Anterior cingulate cortex (tissue), 58 donors: ENCODE data around the gene PAN3.

ENCODE experiments used
- DNase-seq, 58 donors: peaks; one replicate each; lab custom pipeline; 2025; lab: John Stamatoyannopoulos, UW

Gene PAN3

DNA sequence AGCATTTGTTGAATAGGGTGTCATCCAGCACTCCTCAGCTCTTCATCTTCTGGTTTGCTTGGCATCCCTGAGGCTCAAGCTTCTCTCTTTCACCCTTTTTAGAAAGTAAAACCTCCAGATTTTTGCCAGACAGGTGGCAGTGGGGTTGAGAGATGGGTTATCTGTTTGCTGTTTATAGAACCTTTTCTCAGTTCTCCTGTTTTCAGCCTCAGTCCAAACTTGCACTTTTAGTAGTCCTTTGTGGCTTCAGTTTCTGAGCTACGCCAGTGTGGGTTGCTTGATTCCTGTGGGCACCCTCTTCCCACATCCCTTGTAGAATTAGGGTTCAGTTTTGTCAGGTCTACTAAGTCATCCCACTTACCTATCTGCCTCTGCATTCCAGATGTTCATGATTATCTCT is 147.9 kb downstream of the PAN3 start:
- no peak for DNase-seq

DNA sequence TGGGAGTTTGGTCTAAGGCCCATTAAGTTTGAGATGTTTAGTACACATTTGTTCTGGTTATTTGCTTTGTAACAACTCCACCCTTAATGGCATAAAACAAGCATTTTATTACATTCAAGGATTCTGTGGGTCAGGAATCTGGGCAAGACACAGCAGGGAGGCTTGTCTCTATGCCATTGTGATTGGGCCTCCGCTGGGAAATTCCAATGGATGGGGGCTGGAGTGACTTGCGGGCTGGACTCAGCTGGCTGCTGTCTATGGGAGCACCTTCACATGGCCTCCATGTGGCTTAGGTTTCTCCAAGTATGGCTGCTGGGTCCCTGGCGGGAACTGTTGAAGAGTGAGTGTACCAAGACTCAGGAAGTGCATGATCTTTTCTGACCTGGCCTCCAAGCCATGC is 159.0 kb downstream of the PAN3 start:
- DNase-seq: no peak

DNA sequence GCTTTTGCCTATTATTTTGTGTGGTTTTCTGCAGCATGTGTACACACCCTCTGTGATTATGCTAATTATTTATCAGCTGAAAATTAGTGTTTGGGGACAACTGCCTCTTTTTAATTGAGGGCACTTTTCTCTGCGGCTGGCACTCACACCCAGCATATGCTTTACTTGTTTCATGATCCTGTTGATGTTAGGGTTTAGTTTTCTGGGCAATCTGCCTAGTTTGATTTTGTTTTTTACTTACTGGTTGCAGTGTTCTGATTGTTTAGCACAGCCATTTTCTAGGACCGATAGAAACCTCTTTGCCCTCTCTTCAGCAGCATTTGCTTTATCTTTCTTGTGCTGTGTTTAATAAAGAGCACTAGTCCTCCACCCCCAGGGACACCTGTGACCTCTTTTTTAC is 161.6 kb downstream of the PAN3 start:
- no peak for DNase-seq

DNA sequence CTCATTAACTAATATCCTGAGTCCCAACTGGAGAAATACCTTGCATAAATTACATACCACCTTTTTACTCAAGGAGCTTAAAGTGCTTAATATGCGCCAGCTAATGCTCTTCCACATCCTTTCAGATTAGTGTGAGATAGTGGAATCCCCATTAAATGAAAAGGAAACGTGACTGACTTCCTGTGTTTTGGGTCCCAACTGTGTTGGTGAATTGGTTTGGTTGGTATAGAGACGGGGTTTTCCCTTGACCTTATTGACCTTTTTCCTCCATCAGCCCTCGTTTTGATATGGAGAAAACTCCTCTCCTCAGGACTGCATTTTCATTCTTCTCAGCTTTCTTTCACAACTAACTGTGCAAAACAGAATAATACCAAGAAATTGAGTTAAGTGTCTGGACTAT is 163.5 kb downstream of the PAN3 start:
- DNase-seq: no peak

DNA sequence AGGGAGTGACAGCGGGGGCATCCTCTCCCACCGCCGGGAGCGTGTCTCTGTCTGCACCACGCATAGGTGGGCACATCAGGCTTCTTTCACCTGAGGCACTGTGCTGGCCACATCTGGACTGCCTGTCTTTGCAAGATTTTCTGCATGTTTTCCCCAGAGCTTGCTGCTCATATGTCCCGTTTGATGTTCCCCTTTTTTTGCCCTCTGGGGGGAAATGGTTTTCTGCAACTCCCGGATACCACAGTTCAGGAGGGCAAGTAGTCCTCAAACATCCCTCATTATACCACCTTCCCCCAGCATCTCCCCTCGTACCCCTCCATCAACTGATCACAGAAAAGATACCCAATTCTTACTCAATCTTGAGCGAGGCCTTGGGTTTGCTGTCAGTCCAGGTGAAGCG is 168.0 kb downstream of the PAN3 start:
- DNase-seq: no peak

DNA sequence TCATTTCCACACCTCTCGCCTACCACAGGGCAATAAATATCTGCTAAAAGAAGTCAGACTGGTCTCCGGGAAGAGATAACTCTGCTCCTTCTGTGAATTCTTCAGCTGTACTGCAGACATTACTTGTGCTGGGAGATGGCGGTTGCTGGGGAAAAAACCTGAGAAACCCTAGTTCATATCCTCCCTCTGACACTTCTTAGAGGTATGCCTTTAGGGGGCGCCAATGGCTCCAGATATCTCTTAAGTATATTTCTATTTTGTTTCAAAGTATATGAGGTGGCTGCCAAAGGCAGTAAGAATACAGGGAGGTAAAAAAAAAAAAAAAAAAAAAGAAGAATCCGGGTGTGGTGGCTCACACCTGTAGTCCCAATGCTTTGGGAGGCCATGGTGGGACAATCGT is 175.2 kb downstream of the PAN3 start:
- no peak for DNase-seq

DNA sequence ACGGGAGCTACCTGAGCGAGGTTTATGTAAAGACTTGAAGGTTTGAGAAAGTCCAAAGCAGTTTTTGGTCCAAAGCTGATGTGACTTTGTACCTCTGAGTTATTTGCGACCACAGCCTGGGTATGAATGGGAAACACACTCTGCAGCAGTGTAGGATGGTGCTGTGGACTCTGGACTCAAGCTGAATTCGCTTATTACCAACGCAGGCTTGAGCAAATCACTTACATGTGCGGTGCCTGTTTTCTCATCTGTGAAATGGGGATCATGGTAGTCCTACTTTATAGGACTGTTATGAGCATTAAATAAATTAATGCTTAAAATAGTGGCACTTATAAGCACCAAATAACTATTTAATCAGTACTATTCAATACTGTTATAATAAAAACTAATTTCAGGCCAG is 176.5 kb downstream of the PAN3 start:
- no peak for DNase-seq

DNA sequence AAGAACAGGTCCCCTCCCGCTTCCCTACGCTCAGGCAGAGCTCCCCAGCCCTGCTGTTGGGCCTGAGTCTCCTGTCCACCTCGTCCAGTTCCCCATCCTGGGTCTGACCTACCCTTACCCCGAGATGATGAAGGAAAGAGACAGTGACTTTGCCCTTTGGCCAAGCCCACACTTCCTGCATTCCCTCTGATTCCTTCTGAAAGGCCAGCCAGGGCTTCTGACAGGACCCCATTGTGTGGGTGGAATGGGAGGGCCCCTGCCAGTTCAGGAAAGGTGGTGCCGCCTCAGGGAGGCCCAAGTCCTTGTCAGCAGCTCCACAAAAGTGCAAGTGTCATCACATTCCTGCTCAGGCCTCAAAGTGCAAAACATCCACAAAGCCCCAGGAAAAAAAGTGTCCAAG is 177.8 kb downstream of the PAN3 start:
- DNase-seq: no peak

DNA sequence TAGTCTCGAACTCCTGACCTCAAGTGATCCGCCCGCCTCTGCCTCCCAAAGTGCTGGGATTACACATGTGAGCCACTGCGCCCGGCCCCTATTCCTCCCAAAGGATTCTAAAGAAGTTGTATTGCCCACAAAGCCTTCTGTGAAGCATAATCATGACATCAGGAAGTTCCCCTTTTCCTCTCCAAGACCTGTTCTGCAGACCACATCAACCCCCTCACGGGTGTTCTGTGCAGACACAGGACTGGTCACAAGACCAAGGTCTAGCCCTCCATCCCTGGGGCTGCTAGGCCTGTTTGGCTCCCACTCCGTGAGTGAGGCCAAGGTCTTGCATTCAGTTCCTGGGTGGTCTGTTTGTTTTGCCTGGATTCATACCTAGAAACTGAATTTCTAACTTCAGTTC is 178.5 kb downstream of the PAN3 start:
- DNase-seq: no peak

DNA sequence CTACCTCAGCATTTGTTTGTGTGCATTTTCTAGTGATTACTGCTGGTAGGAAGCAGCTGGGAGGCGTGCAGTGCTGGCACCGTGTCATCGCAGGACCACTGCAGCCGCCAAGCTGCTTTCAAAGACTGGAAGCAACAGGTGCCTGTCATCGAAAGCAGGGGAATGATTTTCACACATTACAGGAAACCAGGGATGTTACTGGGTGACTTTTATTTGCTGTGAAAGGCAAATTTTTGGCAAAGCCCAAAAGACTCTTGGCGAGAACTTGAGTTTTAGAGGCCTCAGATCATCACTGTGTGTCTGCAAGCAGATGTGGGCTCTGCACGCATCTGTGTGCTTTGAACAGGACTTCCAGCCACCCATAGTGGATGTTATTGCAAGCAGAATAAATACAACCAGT is 180.2 kb downstream of the PAN3 start:
- DNase-seq: no peak

DNA sequence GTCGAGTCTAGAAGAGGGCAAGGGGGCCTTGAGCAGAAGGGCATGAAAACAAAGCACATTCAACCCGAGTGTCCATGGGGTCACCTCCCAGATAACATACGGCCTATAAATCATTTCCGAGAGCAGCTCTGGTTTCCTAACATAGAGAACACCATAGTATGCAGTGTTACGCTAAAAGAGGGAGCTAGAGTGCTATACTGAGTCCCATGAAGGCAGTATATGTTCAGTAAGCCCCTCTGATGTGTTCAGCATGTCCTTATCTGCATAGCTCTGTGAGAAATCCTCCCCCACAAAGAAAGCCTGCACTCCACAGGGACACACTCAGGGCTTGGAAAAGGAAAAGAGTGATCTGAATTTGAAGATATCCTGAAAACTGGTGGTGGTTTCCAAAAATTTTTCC is 181.2 kb downstream of the PAN3 start:
- DNase-seq: no peak

DNA sequence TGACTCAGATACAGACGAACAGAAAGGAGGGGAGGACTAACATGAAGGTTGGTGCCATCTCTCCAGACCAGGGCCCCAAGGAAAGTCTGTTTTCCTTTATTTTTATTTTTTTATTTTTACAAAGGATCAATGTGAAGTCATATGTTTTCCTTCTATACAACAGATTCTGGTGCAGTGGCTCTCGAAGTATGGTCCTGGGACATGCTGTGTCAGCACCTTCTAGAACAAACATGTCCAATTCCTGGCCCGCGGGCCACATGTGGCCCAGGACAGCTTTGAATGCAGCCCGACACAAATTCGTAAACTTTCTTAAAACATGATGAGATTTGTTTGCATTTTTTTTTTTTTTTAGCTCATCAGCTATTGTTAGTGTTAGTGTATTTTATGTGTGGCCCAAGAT is 181.9 kb downstream of the PAN3 start:
- no peak for DNase-seq

DNA sequence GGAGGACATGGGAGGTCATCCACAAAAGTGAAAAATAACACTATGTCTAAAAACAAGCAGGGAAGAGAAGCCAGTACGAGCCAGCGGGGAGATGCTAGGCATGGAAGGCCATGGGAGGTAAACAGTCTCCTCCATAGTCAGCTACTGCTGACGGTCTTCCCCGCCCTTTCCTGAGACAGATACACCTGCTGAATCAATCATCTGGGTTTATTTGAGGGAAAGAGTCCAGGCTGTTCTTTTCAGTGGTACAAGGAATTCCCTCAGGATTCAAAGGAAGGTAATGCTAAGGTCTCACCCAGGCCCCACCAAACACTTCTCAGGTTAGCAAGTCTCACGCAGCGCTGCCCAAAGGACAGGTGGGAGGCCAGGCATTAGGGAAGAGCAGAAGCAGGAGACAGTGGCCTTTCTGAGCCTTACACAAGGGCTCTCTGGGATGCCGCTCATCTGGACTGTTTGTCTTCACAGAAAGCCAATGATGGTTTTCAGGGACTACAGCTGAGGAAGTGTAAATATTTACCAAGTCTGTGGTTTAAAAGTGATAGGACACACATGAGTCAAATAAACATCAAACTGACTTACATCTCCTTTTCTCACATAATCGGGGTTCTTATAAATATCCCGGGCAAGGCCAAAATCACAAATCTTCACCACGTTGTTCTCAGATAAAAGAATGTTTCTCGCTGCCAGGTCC is 182.7 kb downstream of the PAN3 start:
- DNase-seq: no peak

DNA sequence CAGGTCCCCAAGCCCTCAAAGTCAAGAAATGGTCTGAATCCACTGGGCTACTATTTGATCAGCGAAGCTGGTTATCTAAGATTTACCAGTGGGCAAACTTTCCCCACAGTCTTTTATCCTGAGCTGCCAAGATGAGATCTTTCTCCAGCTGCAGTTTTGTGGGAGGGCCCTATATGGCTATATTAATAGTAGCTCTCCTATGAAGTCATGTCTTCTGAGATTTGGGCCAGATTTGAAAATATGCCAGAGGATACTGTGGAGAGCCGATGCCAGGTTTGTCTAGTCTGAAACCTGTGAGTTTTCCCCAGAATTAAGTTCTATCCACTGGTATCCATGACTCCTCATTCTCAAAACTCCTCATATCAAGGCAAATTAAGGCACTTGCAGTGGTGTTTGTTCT is 183.4 kb downstream of the PAN3 start:
- DNase-seq: no peak

DNA sequence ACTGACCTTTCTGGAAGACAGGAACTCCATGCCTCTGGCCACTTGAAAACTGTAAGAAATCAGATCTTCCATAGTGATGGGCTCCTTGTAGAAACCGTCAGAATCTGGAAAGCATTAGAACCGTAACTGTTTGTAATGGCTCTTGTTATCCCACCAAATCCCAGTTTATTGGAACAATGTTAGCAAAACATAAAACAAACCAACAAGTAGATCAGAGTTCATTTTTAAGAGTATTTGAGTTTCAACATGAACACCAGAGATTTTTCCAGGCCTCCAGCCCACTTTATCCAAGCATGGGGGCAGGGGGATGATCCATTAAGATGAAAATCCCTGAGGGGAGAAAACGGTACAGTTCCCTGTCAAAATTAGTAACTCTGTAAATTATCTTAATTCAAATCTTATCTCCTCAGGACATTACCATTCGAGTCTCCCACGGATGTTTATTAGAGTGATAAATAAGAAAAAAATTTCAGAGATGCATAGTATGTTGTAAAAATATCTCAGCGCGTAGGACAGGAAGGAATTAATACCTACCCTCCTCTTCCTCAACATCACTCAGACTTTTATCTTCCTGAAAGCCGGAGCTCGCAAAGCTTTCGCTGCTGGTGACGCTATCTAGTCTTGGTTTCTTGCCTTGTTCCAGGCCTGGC is 184.0 kb downstream of the PAN3 start:
- no peak for DNase-seq

DNA sequence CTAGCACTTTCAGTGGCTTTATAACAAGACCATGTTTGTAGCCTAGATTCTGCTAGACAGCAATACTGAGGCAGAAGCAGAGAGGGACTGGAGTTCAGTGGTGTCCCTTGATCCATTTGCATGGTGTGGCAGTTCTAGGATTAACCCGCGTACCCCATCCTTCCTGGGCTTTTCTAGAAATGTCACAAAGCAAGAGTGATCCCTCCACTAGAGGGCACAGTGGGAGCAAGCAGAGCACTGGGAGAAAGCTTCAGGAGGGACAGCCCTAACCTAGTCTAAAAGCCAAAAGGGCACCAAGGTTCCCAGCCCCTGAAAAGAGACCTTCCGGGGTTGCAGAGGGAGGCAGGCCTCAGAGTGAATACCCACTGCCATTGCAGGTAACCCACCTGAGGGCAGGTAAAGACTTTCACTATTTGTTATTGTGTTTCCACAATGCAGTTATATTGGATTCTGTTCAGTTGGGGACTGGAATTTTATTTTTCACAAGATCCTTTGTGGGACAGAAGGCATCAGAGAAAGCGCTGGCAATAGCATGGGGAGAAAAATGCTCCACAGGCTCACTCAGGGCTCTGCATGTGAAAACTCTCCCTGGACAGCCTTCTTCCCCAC is 185.9 kb downstream of the PAN3 start:
- DNase-seq: peak in 36 of 58 donors; percentile 1 to 48 (median 12)

DNA sequence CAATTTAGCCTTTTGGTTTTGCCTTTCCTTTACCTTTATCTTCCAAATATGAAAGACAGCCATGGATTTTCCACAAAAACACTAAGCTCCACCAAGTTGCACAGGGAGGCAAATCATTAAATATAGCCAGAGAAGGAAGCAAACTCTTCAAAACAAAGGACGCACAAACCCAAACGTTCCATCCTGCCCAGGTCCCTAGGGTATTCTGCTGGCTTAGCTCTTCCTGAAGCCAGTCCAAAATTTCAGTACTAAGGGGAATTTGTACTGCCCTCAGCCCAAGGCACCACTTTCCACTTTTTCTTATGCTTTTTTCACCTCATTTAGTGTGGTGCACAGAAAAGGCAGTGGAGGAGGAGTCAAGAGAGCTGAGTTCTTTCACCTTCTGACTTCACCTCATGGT is 186.7 kb downstream of the PAN3 start:
- no peak for DNase-seq

DNA sequence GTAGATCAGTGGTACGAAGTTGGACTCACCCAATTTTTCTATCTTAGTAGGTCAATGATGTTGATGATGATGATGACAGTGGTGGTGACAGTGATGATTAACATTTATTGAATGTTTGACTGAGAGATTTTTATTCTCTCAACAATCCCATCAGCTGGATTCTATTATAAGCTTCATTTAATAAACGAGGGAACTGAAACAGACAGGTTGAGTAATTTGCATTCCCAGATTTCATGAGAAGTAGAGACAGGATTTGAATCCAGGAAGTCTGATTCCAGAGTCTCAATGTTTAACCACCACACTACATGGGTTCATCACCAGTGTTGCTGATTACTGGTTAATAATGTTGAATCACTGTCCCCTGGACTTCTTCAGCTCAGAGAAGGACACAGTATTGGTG is 187.7 kb downstream of the PAN3 start:
- DNase-seq: no peak

DNA sequence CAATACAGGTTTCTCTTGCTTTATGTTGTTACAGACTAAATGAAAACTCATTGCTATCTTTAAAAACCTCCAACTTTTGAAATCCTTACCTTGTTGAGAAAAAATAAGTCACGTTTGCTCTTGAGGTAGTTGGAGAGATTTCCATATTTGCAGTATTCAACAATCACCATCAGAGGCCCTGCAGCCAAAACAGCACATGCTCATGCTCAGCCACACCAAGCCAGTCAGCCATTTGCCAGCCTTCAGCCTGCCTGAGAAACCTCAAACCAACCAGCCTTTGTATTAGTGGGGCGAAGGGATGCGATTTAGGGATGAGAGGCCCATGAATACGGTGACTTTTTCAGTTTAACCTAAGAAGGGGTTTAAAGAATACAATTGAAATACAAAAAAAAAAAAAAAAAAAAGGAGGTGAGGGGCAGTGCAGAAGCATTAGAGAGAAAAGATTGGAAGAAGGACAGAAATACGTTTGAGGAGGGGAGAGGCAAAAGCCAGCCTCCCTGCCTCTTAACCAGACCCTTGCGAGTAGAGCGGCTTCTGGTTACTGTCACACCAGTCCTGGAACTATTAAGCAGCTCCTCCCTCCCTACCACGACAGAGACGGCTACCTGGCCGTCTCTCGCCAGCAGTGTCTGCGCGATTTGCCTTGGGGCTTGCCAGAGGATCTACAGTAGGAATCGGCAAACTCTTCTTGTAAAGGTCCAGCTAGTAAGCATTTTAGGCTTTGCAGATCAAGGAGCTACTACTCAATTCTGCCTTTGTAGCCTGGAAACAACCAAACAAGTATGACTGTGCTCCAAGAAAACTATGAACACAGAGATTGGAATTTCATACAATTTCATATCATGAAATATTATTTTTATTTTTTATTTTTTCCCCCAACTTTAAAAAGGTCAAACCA is 189.3 kb downstream of the PAN3 start:
- no peak for DNase-seq

DNA sequence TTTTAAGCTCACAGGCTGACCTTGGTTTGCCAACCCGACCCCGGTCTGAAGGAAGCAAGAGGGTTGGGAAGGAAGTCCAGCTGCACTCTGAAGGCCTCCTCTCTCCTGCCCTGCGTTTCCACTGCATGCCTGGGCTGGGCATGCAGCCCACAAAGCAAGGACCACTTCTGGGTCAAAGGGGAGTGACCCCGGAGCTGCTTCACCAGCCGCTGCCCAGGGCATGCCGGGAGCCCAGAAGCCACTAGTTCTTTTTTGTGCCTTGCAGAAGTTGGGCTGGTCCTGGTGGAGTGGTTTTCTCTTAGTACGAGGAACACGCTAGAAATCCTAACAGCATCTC is 189.9 kb downstream of the PAN3 start:
- no peak for DNase-seq
